Measurements from ENCODE around the gene SCRN2.

Gene SCRN2

GRCh38 chr17:47789611-47790561 lies 51.2 kb downstream of the SCRN2 start:
- DNase-seq (ENCODE audit: low read depth): no peak
- peak overlapping the region; percentile 36 for H3K4me3 ChIP-seq (ENCODE audit: control insufficient read depth, low read depth, low read length)
- peak; percentile 59 for TF ChIP-seq CTCF (IDR thresholded peaks at IDR 0.05; ENCODE audit: control insufficient read depth, insufficient read depth, low read depth, low read length, missing control alignments)
